GM12878 (cell line): ENCODE results near the gene CTSH. TPM values are rescaled to one million over a fixed set of nuclear protein-coding genes. Genes with fewer than 3 reads are reported as not detected.

ENCODE experiments used
- ATAC-seq: fragments of 200-7000 bp; cut with Tn5 transposase; 3 replicates; pipeline ENCODE4 v1.9.1; 2020; ENCODE audit warnings: mild to moderate bottlenecking, moderate library complexity
- BruUV-seq: library from RNA; stranded (reverse); fragments of 400-500 nt; replicated peaks from 2 replicates; lab custom pipeline; 2021; lab: Mats Ljungman, UMichigan
- CTCF ChIA-PET: fragments of 300-600 bp; sonication (Branson Sonifier 250); formaldehyde crosslinking; extraction: SDS; loops from one replicate; lab custom pipeline; 2021; ENCODE audit warnings: inconsistent platforms; lab: Yijun Ruan, JAX
- POLR2A ChIA-PET: fragments of 350-600 bp; formaldehyde crosslinking; extraction: SDS; loops from one replicate; lab custom pipeline; 2021; ENCODE audit warnings: inconsistent platforms; lab: Charles Lee
- RAD21 ChIA-PET: fragments of 300-600 bp; sonication (Branson Sonifier 250); formaldehyde crosslinking; loops from one replicate; lab custom pipeline; 2023; ENCODE audit warnings: antibody characterized with exemption; ENCODE audit not compliant: unreplicated experiment; lab: Charles Lee
- SMC1A ChIA-PET: fragments of 300-600 bp; sonication (Branson Sonifier 250); formaldehyde crosslinking; loops from one replicate; lab custom pipeline; 2023; ENCODE audit not compliant: unreplicated experiment, uncharacterized antibody; lab: Charles Lee
- DNase-seq: peaks from one replicate; pipeline ENCODE4 v3.0.0-alpha.2; 2011; ENCODE audit warnings: low read depth, low spot score
- FAIRE-seq: peaks from 3 replicates; lab custom pipeline; 2011; peaks lifted over from hg19 to GRCh38; lab: Jason Lieb, UNC
- H2AFZ ChIP-seq: 2 replicates; pipeline ENCODE4 v1.6.0; 2011; ENCODE audit warnings: low read depth, low read length, control low read depth; ENCODE audit not compliant: control insufficient read depth
- H3K27ac ChIP-seq: 2 replicates; pipeline ENCODE4 v1.5.1; 2011; ENCODE audit warnings: control low read depth; ENCODE audit not compliant: control insufficient read depth, insufficient read depth
- H3K27me3 ChIP-seq, 2 experiments: replicated peaks in 1 of 2; 2 replicates each; pipeline versions ENCODE4 v1.6.0 to v1.6.1; 2011; ENCODE audit warnings: low read length in 1 of 2; ENCODE audit not compliant: control insufficient read depth in 2 of 2, insufficient read depth in 2 of 2
- H3K36me3 ChIP-seq, 2 experiments: 2 replicates each; pipeline ENCODE4 v1.5.1; 2011; ENCODE audit warnings: low read length in 1 of 2; ENCODE audit not compliant: control insufficient read depth in 2 of 2, insufficient read depth in 2 of 2
- H3K4me1 ChIP-seq: 2 replicates; pipeline ENCODE4 v1.6.1; 2011; ENCODE audit warnings: mild to moderate bottlenecking, low read length, moderate library complexity, mixed read lengths; ENCODE audit not compliant: control insufficient read depth, insufficient read depth
- H3K4me2 ChIP-seq: 2 replicates; pipeline ENCODE4 v1.6.0; 2011; ENCODE audit warnings: control low read depth; ENCODE audit not compliant: control insufficient read depth, insufficient read depth
- H3K4me3 ChIP-seq: fragments of 200-600 bp; sonication (generic); 2 replicates; pipeline ENCODE4 v1.5.1; 2016
- H3K79me2 ChIP-seq: 2 replicates; pipeline ENCODE4 v1.6.0; 2011; ENCODE audit warnings: low read length; ENCODE audit not compliant: control insufficient read depth, insufficient read depth
- H3K9ac ChIP-seq: 2 replicates; pipeline ENCODE4 v1.8.0; 2011; ENCODE audit warnings: low read length, control low read depth, mixed read lengths; ENCODE audit not compliant: control insufficient read depth, insufficient read depth
- H3K9me3 ChIP-seq: replicated peaks from 3 replicates; pipeline ENCODE4 v1.5.1; 2011; ENCODE audit warnings: mild to moderate bottlenecking, low read length; ENCODE audit not compliant: control insufficient read depth, insufficient read depth
- H4K20me1 ChIP-seq: 2 replicates; pipeline ENCODE4 v1.6.0; 2011; ENCODE audit not compliant: control insufficient read depth, insufficient read depth
- CBX5 ChIP-seq: sonication (generic); IDR thresholded peaks from 2 replicates; pipeline ENCODE4 v1.6.1; 2016; ENCODE audit warnings: low read depth, moderate library complexity, mild to moderate bottlenecking, inconsistent platforms
- EGR1 ChIP-seq, 2 experiments: IDR thresholded peaks; 1 replicate in 1 of 2; 2 replicates in 1 of 2; pipeline ENCODE4 v1.6.1; 2011 to 2012; ENCODE audit warnings: low read depth in 2 of 2, low read length in 2 of 2, borderline replicate concordance in 1 of 2, mild to moderate bottlenecking in 1 of 2, moderate library complexity in 1 of 2
- ESRRA ChIP-seq: IDR thresholded peaks from 2 replicates; pipeline ENCODE4 v1.6.1; 2012; ENCODE audit warnings: mild to moderate bottlenecking, low read length, improper control_type of control experiment
- POLR2A ChIP-seq: IDR thresholded peaks from 2 replicates; pipeline ENCODE4 v1.6.1; 2011; ENCODE audit warnings: low read depth, mild to moderate bottlenecking, low read length
- SMAD5 ChIP-seq: IDR thresholded peaks from 2 replicates; pipeline ENCODE4 v1.6.1; 2016; ENCODE audit warnings: antibody characterized with exemption, low read depth
- WGBS: methylation state at CpG from one replicate; pipeline ENCODE4 v1.1.6; 2016; ENCODE audit warnings: low lambda C conversion rate; ENCODE audit not compliant: insufficient replicate concordance, insufficient coverage; ENCODE audit errors: missing lambda C conversion rate; 5-methylcytosine and 5-hydroxymethylcytosine counted together
- in situ Hi-C: fragments of 300-500 bp; cut with MboI; formaldehyde crosslinking; loops from 9 replicates; pipeline ENCODE4 v1.14.3; 2018; ENCODE audit warnings: mixed read lengths
- intact Hi-C: fragments of 100-400 bp; cut with micrococcal nuclease; formaldehyde crosslinking; loops from one replicate; pipeline ENCODE4 v1.14.2; 2022; ENCODE audit not compliant: unreplicated experiment
- polyA plus RNA-seq, 11 experiments: library from polyadenylated mRNA; depleted of rRNA in 4 of 11; unstranded in 6 of 11; stranded (reverse) in 5 of 11; fragments of >200 nt; fragmentation: Nextera tagmentation in 4 of 11; fragmentation: Illumina TruSeq in 1 of 11; extraction: Ambion mirVana in 4 of 11; extraction: Trizol in 1 of 11; gene quantifications; 1 replicate in 1 of 11; 2 replicates in 10 of 11; pipeline versions ENCODE4 v1.2.1 to v1.2.3, GENCODE V29; 2011 to 2016; ENCODE audit warnings: inconsistent platforms in 2 of 11, missing spikeins in 2 of 11, low read depth in 1 of 11
- total RNA-seq, 4 experiments: library from RNA; depleted of rRNA in 3 of 4; stranded (reverse); fragments of >200 nt in 3 of 4; fragmentation: Illumina TruSeq in 1 of 4; extraction: Trizol in 1 of 4; gene quantifications; 2 replicates each; pipeline versions ENCODE4 v1.2.1 to v1.2.3, GENCODE V29; 2013 to 2021
- TF ChIP-seq, protein P1 (sequence below): fragments of 450-650 bp; IDR thresholded peaks from 2 replicates; pipeline ENCODE4 v1.6.1; 2016; ENCODE audit warnings: mild to moderate bottlenecking

Gene CTSH
- total and polyA plus RNA-seq, 10 of the 15 experiments (the other 5 are each of a cell fraction or from before 2014, with no cell fraction given) = 30.2 to 1,212 (median 519) TPM

DNA sequence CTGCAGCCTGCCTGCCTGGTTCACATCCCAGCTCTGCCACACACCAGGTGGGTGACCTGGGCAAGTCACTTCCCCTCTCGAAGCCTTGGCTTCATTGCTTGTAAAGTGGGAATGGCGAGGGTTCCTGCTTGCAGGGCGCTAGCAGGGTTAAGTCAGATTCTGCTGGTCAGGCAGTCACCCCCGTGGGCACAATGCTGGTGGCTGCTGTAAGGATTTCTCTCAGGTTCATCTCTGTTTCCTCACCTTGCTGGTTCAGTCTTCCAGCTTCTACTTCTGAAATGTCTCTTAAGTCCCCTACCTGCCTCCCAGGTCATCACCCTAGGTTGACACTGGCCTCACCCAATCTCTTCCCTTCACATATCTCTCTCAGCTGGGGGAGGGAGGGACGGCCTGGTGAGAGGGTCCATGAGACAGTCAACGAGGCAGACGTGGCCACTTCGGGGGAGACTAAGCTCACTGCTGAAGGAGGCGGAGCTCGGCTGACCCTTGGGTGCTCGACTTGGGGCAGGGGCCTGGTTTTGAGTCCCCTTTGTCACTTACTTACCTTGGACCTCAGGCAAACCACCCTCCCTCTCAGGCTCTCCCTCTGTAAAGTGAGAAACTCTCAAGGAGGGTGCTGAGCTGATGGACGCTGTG lies 11.5 kb downstream of the CTSH start:
- Histone ChIP-seq H3K9me3 (no peaks in the 10 kb centered on the region), H3K27me3 (no peaks in the 10 kb centered on the region), H3K4me2 (no peak overlapping the region), H3K36me3 (peaks cover 47 to 58% of the 10 kb centered on the region in 2 experiments), H3K27ac (no peak overlapping the region), H3K4me3 (no peak overlapping the region), H3K4me1 (peaks cover 22% of the 10 kb centered on the region), H3K79me2 (peaks cover 15% of the 10 kb centered on the region), H4K20me1 (no peaks in the 10 kb centered on the region), H2AFZ (no peak overlapping the region), H3K9ac (no peak overlapping the region)
- BruUV-seq = TSS peak; percentile 28
- in situ Hi-C loops = no loop called here
- SMC1A ChIA-PET = no interaction called here
- DNase-seq = no peak
- no peak for ATAC-seq
- 92% methylated on average over 11 of the region's 12 CpGs for WGBS
- TF ChIP-seq POLR2A = peak; percentile 67
- TF ChIP-seq, protein P1, sequence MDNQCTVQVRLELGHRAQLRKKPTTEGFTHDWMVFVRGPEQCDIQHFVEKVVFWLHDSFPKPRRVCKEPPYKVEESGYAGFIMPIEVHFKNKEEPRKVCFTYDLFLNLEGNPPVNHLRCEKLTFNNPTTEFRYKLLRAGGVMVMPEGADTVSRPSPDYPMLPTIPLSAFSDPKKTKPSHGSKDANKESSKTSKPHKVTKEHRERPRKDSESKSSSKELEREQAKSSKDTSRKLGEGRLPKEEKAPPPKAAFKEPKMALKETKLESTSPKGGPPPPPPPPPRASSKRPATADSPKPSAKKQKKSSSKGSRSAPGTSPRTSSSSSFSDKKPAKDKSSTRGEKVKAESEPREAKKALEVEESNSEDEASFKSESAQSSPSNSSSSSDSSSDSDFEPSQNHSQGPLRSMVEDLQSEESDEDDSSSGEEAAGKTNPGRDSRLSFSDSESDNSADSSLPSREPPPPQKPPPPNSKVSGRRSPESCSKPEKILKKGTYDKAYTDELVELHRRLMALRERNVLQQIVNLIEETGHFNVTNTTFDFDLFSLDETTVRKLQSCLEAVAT = no peak
- CTCF ChIA-PET = interaction anchor here (1.3 kb wide), 1 partner anchor 23 kb away, joined by 6 read pairs; no protein-coding TSS in a partner anchor
- FAIRE-seq = no peak
- POLR2A ChIA-PET = interaction anchor here (1.0 kb wide), 1 partner anchor 11 kb away, joined by 3 read pairs; no protein-coding TSS in a partner anchor
- RAD21 ChIA-PET = no interaction called here
- intact Hi-C loops = no loop called here

DNA sequence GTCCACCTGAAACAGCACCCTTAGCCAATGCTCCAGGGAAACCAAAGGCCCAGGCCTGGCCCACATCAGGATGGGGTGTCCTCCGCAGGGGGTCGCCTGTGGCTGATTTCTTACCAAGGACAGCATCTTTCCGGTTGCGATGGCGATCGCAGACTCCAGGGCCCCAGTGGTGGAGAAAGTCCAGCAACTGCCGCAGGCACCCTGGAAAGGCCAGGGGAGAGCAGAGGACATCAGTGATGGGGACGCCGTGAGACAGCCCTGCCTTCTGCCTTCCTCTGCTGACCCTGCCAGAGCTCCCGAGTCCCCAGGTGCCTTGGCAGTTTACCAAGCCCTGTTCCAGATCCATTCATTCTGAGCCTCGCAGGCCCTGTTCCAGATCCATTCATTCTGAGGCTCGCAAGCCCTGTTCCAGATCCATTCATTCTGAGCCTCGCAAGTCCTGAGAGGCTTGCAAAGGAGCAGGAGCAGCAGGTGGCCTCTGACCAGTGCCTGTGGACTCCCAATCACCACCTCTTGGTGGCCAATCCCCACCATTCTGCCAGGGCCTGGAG lies 12.5 kb downstream of the CTSH start:
- ATAC-seq (no peak), DNase-seq (no peak), FAIRE-seq (no peak)
- TF ChIP-seq SMAD5 (0 out of 2 replicates have a peak, but pooled peaks have one; percentile 27), EGR1 (IDR thresholded peaks at IDR 0.05; ENCODE audit: borderline replicate concordance in 1 of 2, low read depth in 2 of 2, low read length in 2 of 2) (no peak), ESRRA (no peak), CBX5 (no peak)
- no TSS peak for BruUV-seq
- H3K27me3 ChIP-seq = no peaks in the 10 kb centered on the region
- no peak overlapping the region for H2AFZ ChIP-seq
- H3K79me2 ChIP-seq = peaks cover 7% of the 10 kb centered on the region
- in situ Hi-C loops = no loop called here
- ChIA-PET CTCF (no interaction called here), SMC1A (no interaction called here), RAD21 (no interaction called here), POLR2A (interaction anchor here (1.0 kb wide), 1 partner anchor 11 kb away, joined by 3 read pairs; no protein-coding TSS in a partner anchor)
- H3K9ac ChIP-seq = no peak overlapping the region
- no peaks in the 10 kb centered on the region for H3K9me3 ChIP-seq
- no peak overlapping the region for H3K4me3 ChIP-seq
- WGBS = 92% methylated on average over 13 of the region's 13 CpGs
- H3K36me3 ChIP-seq = peaks cover 52 to 61% of the 10 kb centered on the region in 2 experiments
- intact Hi-C loops = no loop called here
- no peaks in the 10 kb centered on the region for H4K20me1 ChIP-seq
- no peak overlapping the region for H3K27ac ChIP-seq
- no peak overlapping the region for H3K4me2 ChIP-seq
- peaks cover 13% of the 10 kb centered on the region for H3K4me1 ChIP-seq
